ENCODE results near the gene QSOX1. TPM values are rescaled to one million over a fixed set of nuclear protein-coding genes. Genes with fewer than 3 reads are reported as not detected.
A peak's percentile ranks its signal among the peaks of the same experiment; 100 is the strongest.

The QSOX1 gene
- total and polyA plus RNA-seq, 8 donors = 67.5 to 143 (median 112) TPM

- WGBS, 2 donors = 59 to 66% methylated on average over 8 of the region's 8 CpGs
- FAIRE-seq = no peak
- H3K9me3 ChIP-seq = no peaks in the 10 kb centered on the region
- no peaks in the 10 kb centered on the region for H3K36me3 ChIP-seq
- DNase-seq = peak in 1 of 6 donors; percentile 21
- H3K27ac ChIP-seq = no peak overlapping the region
- TF ChIP-seq, protein P1, sequence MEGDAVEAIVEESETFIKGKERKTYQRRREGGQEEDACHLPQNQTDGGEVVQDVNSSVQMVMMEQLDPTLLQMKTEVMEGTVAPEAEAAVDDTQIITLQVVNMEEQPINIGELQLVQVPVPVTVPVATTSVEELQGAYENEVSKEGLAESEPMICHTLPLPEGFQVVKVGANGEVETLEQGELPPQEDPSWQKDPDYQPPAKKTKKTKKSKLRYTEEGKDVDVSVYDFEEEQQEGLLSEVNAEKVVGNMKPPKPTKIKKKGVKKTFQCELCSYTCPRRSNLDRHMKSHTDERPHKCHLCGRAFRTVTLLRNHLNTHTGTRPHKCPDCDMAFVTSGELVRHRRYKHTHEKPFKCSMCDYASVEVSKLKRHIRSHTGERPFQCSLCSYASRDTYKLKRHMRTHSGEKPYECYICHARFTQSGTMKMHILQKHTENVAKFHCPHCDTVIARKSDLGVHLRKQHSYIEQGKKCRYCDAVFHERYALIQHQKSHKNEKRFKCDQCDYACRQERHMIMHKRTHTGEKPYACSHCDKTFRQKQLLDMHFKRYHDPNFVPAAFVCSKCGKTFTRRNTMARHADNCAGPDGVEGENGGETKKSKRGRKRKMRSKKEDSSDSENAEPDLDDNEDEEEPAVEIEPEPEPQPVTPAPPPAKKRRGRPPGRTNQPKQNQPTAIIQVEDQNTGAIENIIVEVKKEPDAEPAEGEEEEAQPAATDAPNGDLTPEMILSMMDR (IDR thresholded peaks at IDR 0.05) = no peak
- H3K27me3 ChIP-seq = peaks cover 2 to 51% (median 13%) of the 10 kb centered on the region in 4 donors
- ATAC-seq = no peak
- H3K4me3 ChIP-seq = no peak overlapping the region
- H3K4me1 ChIP-seq = no peaks in the 10 kb centered on the region
- intact Hi-C loops (cut with DNase I) = no loop called here
Observed at GRCh38 chr1:180241716-180242544, 87.3 kb downstream of the QSOX1 start.

DNA sequence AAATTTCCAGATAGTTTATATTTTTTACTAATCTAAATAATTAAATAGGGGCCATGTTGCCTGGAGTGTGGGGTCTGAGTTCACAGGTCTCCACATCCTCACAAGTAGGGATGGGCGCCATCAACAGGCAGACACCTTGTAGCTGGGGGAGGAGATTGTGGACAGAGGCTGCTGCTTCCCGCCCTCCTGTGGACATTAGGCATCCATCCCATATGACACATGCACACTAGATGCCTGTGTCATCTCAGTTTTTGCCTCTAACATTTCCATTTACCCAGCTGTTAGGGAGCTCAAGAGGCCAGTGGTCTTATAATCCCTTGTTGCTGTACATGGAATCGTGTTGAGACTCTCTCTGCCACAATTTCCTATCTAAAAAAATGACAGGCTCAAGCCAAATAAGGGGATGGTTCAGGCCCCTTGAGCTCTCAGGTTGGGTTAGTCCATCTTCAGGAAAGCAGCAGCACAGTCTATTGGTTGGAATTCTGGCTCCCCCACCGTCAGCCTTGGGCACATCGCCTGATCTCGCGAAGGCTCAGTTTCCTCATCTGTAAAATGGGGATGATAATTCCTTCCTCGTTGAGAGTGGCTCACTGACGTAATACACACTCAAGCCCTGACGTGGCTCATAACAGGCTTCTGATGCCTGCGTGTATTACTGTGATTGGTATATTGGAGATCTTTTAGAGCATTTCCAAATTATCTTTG is 89.0 kb downstream of the QSOX1 start:
- no peak for DNase-seq
- no peaks in the 10 kb centered on the region for H3K36me3 ChIP-seq
- no peak overlapping the region for H3K27ac ChIP-seq
- no peak overlapping the region for H3K4me3 ChIP-seq
- peaks cover 0 to 34% (median 5%) of the 10 kb centered on the region in 4 donors for H3K27me3 ChIP-seq
- intact Hi-C loops (cut with DNase I) = no loop called here
- H3K4me1 ChIP-seq = no peaks in the 10 kb centered on the region
- TF ChIP-seq, protein P1 (IDR thresholded peaks at IDR 0.05) = no peak
- ATAC-seq = no peak
- no peak for FAIRE-seq
- WGBS, 2 donors = 85 to 93% methylated on average over 11 of the region's 11 CpGs
- H3K9me3 ChIP-seq = no peaks in the 10 kb centered on the region

- peaks cover 0 to 22% (median under 1%) of the 10 kb centered on the region in 4 donors for H3K27me3 ChIP-seq
- FAIRE-seq (no peak), ATAC-seq (no peak), DNase-seq (peak in 1 of 6 donors; percentile 24)
- 86% methylated on average over 6 of the region's 6 CpGs for WGBS, 2 donors
- no peak overlapping the region for H3K4me3 ChIP-seq
- H3K27ac ChIP-seq = no peak overlapping the region
- no peaks in the 10 kb centered on the region for H3K4me1 ChIP-seq
- intact Hi-C loops (cut with DNase I) = no loop called here
- H3K9me3 ChIP-seq = no peaks in the 10 kb centered on the region
- no peaks in the 10 kb centered on the region for H3K36me3 ChIP-seq
- TF ChIP-seq, protein P1 (IDR thresholded peaks at IDR 0.05) = no peak
Observed at GRCh38 chr1:180244840-180245239, 90.2 kb downstream of the QSOX1 start.

DNA sequence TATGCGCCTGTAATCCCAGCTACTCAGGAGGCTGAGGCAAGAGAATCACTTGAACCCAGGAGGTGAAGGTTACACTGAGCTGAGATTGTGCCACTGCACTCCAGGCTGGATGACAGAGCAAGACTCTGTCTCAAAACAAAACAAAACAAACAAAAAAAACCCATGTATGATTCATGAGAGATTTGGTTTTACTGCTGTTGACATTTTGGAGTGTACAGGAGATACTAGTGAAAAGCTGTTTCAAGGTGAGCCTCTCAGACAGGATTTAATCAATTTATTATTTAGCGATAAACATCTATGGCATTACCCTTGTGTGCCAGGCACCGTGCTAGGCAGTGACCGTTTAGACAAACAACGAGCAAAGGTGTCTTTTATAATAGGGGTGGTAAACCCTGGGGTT is 91.9 kb downstream of the QSOX1 start:
- WGBS, 2 donors = 84 to 93% methylated on average over 5 of the region's 5 CpGs
- intact Hi-C loops (cut with DNase I) = no loop called here
- H3K9me3 ChIP-seq = no peaks in the 10 kb centered on the region
- H3K4me3 ChIP-seq = no peak overlapping the region
- H3K27ac ChIP-seq = no peak overlapping the region
- H3K4me1 ChIP-seq = no peaks in the 10 kb centered on the region
- no peak for ATAC-seq
- no peaks in the 10 kb centered on the region for H3K36me3 ChIP-seq
- peaks cover 0 to 5% (median 0%) of the 10 kb centered on the region in 4 donors for H3K27me3 ChIP-seq
- no peak for FAIRE-seq
- TF ChIP-seq, protein P1 (IDR thresholded peaks at IDR 0.05) = no peak
- no peak for DNase-seq

Measured in pancreas (tissue), 10 donors.